Activated CD4-positive, alpha-beta T cell treated with anti-CD3 and anti-CD28 coated beads, Interleukin-2, amount 50 U/mL, for 16 hours (primary cell): ENCODE results near the gene TLCD2.
A peak's percentile ranks its signal among the peaks of the same experiment; 100 is the strongest.
"Not testable (repeated sequence)": the region's sequence is repeated elsewhere in the genome, so short reads cannot be mapped to it uniquely, and the experiment has no call there.

Experiments used
- DNase-seq: peaks from one replicate; pipeline ENCODE4 v3.0.0-alpha.2; 2020

The TLCD2 gene

DNA sequence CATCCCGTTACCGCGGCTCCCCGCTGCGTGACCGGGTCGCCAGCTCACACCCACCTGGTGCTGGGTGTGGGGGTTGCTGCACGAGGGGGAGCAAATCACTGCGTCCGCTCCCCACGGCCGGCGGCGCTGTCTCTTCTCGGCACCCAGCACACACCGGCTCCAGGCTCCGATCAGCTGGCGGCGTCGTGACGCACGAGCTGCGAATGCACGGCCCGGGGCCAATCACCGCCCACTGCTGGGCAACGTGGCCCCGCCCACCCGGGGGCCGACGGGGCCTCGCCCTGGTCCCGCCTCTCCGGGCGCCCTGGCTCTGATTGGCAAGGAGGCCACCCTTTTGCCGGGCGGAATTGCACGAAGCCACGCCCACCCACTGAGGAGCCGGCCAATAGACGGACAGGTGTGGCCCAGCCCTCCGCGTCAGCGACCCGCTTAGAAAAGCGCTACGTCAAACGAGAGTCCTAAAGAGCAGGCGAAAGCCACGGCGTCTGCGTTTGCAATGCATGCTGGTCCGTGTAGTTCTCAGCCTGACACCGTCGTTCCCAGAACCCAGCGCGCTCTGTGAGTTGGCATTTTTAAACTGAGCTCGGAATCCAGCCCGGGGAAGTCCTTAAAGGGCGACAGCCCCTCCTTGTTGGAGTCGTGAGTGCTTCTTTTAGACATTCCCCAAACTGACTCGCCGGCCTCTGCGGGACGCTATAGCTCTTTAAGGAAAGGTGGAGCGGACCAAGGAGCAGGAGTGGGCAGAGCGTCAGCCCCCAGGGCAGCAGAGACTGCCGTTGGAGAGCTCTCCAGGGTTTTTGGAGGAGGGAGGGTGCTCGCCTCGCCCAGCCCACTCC is 6.1 kb upstream of the TLCD2 start:
- peak; percentile 100 for DNase-seq

DNA sequence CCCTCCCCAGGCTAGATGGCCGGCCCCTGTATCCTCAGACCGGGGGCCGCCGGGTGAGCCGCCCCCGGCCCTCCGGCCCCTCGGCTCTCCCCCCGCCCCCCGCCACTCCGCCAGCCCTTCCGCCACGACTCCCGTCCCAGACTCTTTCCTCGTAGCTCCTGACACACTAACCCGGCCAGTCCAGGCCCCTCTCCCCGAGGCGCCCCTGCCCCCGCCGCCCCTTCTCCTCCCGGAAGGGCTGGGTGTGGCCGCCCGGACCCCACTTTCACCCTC is 5.6 kb upstream of the TLCD2 start:
- no peak for DNase-seq

DNA sequence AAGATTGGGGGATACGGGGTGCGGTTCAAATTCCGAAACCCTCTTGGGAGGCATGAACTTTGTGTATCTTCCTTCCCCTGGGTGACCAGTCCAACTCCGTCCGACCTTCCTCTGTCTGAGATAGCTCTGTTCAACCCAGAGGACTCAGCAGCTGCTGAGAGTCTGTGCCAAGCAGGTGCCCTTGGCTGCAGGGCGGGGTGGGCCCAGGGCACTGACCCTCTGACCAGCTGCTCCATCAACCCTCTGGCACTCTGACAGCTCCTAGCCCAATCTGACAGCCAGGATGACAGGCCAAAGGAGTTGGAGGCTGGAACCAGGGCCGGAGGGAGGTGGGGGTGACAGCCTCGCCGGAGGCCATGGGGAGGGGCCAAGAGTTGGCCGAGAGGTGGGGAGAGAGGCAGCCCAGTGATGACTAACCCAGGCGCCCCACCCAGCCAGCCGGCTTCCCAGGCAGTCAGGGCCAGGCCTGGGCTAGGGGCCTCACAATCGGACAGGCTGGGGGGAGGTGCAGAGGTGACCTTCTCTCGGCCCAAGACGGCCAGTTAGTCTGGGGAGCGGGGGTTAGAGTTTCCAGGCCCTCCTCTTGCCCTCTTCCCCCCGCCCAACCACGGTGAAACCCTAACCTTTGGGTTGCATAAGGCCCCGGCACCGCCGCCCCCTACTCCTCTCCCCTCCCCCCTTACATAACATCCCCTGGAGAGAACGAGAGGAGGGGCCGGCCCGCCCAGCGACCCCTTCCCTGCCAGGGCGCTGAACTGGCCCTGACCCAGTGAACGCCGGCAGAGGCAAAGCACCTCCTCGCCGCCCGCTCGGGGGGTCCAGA is 5.0 kb upstream of the TLCD2 start:
- DNase-seq: peak; percentile 49

DNA sequence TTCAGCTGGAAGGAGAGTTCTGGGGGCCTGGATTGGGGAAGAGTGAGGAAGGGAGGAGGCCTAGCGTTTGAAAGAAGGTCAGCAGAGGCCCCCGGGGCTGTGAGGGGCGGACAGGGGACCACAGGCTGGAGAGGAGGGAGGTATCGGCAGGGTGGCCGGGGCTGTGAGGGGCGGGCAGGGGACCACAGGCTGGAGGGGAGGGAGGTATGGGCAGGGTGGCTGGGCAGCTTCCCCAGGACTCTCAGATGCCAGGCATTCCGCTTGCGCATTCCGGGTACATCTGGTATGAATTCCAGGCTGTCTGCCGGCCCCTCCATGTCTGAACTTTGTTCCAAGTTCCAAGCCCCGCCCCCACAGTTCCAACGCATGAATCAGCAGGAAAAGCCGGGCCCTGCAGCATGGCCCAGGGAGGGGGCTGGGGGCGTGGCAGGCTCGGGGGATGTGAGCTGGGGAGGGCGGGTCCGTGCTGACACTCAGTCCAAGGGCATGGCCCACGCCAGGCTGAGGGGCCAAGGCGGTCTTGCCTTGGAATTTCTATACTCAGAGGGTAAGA is 4.3 kb upstream of the TLCD2 start:
- no peak for DNase-seq

GRCh38 chr17:1713878-1714426 is 3.8 kb upstream of the TLCD2 start:
- no peak for DNase-seq

DNA sequence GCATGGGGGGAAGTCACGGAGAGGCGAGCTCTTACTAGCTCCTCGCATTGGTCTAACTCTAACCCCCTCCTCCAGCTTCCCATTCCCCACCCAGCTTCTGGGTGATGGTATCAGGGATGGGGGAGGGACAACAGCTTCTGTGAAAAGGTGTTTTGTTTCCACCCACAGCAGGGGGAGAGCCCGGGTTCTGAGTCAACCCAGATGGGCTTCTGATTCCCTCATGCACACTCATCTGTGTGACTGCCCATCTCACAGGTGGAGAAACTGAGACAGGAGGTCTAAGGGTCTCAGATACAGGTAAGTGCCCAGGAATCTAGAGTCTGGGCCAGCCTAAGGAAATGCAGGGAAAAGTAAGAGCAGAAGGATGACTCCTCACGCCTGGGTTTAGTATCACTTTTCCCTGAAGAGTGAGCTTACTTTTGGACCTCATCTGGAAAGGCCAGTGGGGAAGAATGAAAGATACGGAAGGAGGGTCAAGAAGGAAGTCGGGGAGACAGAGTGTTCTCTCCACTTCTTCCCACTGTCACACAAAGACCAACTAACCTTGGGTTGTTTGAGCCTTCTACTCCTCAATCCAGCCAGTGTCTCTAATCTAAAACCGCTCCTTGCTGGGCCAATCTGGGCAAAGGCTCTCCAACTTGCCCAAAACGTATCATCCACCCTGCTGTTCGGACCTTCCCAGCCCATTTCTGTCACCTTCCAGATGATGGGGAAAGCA is 3.1 kb upstream of the TLCD2 start:
- no peak for DNase-seq

DNA sequence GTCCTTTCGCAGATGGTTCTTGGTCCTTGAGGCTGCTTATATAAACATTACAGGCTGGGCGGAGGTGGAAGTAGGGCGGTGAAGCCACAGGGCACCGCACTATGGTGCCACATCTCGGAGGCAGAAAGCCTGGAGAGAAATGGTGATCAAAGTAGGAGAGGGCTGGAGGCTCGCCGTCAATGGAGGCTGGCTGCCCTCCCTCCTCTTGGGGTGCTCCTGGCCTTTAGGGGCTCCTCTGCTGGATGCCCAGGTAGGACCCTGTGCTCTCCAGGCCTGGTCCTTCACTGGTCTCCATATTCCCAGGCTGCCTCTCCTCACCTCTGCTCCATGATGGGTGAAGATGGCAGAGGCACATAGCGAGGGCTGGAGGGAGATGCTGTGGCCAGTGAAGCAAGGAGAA is 2.1 kb upstream of the TLCD2 start:
- no peak for DNase-seq

GRCh38 chr17:1711804-1712203 is 1.6 kb upstream of the TLCD2 start:
- DNase-seq: no peak

DNA sequence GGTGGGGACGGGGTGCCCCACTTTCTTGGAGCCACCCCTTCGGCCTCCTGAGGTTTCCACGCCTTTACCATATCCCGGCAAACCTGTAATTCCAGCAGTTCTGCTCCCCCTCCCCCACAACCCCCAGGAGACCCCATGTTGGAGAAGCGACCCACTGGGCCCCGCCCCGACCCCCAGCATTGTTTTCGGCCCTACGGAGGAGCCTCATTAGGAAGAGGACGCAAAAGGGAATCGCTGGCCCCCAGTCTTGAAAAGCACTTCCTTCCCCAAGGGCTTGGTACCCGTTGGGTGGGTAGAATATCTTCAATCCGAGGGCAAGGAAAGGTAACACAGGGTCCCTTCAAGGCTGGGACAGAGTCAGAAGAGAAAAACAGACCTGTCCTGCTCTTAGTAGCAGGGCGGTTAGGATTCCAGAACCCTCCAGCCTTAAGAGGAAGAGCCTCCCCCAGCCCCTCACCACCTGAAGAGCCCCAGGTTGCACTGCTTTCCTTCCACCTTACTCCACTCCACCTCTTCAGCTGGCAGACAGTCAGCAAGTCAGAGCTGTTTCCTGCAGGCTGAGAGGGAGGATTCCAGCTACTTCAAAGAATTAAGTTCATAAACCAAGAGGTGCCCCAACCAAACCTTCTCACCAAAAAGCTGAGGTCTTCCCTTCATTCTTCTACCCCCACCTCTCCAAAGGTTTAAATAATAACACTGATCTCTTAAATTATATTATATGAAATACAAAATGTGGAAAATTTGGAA is 803 bp upstream of the TLCD2 start:
- no peak for DNase-seq

DNA sequence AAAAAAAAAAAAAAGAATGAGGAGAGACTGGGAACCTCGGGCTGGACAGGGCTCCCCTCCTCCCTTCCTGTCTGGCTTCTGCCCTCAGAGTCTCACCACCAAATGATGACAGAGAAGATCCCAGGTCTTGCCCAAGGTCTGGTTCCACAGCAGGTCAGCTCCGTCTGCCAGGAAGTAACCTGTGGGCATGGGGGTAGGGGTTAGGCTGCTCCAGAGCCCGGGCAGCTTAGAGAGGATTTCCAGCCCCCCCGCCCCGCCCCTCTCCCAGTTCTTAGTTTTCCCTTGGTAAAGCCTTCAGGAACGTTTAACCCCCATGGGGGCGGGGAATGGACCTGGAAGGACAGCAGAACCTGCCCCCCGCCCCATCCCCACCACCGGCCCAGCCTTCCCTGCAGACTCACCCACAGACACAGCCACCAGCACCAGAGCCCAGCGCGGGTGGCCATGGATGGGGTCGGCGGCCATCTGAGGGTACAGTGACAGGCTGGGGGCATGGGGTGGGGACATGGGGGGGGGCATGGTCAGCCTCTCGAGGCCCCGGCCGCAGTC is 700 bp downstream of the TLCD2 start:
- no peak for DNase-seq

DNA sequence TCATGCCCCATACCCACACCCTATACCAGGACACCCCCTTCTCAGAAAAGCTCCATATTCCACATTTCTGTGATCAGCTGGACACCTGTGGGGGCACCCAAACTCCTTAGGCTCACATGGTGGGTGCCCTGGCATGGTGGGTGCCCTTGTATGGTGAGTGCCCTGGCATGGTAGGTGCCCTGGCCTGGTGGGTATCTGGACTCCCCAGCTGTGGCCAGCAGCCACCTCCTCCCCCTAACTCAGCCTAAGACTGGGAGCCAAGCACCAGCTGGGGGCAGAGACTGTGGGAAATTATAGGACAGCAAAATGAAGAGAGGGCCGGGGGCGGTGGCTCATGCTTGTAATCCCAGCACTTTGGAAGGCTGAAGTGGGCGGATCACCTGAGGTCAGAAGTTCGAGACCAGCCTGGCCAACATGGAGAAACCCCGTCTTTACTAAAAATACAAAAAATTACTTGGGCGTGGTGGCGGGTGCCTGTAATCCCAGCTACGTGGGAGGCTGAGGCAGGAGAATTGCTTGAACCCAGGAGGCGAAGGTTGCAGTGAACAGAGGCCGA is 1.3 kb downstream of the TLCD2 start:
- DNase-seq: not testable (repeated sequence)

DNA sequence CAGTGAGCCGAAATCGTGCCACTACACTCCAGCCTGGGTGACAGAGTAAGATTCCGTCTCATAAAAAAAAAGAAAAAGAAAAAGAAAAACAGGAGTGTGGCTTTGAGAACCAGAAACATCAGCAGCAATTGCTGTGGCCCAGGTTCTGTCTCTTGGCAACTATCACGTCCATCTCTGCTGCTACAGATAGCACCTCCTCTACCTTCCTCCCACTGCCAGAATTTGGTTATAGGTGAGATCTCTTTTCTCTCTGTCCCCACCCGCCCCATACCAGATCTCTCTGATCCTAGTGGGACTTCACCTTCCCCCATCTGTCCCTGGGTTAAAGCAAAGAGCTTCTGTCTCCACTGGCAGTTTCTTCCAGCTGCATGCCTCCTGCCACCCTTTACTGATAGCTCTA is 3.1 kb downstream of the TLCD2 start:
- no peak for DNase-seq

DNA sequence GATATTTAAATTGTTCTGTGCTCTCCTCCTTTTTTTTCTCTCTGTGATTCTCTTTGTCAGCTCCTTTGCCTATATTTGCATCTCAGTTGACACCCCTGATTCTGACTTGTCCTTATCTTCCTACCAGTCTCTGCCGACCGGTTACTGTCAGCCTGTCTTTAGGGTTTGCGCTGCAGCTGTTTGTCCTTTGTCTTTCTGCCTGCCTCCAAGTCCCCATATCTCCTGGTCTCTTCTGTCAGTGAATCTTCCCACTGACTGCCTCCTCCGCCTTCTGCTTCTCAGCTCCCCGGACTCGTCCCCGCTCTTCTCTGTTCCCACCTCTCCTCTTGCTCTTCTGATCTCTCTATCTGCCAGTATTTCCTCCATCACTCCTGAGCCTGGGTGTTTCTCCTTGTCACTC is 5.2 kb downstream of the TLCD2 start:
- no peak for DNase-seq

- DNase-seq: no peak
These were observed 7.1 kb downstream of the TLCD2 start for GRCh38 chr17:1703063-1703462.

GRCh38 chr17:1699891-1700290 is 10.3 kb downstream of the TLCD2 start:
- not testable (repeated sequence) for DNase-seq

GRCh38 chr17:1697681-1698080 is 12.5 kb downstream of the TLCD2 start:
- DNase-seq: no peak

GRCh38 chr17:1695365-1695764 is 14.8 kb downstream of the TLCD2 start:
- no peak for DNase-seq

- DNase-seq: no peak
These were observed 16.8 kb downstream of the TLCD2 start for GRCh38 chr17:1693339-1693738.

GRCh38 chr17:1690544-1691221 is 19.5 kb downstream of the TLCD2 start:
- DNase-seq: no peak

DNA sequence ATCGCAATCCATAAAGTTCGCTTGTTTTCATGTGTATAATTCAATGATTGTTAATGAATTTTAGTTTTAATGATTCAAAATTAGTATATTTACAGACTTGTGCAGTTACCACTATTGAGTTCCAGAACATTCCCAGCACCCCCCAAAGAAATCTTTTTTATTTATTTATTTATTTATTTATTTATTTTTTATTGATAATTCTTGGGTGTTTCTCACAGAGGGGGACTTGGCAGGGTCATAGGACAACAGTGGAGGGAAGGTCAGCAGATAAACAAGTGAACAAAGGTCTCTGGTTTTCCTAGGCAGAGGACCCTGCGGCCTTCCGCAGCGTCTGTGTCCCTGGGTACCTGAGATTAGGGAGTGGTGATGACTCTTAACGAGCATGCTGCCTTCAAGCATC is 21.8 kb downstream of the TLCD2 start:
- DNase-seq: not testable (repeated sequence)

- no peak for DNase-seq
These were observed 24.1 kb downstream of the TLCD2 start for GRCh38 chr17:1686086-1686485.
